Ovary (tissue), 9 donors: ENCODE measurements around the gene NPAS3. TPM values are rescaled to one million over a fixed set of nuclear protein-coding genes. Genes with fewer than 3 reads are reported as not detected.

Experiments
- DNase-seq, 5 donors: peaks; one replicate each; pipeline ENCODE4 v3.0.0-alpha.2; 2019 to 2020
- H3K27ac ChIP-seq, 2 donors: fragments of 200-600 bp; one replicate each; pipeline versions ENCODE4 v1.5.1 to v1.8.0; 2019 to 2022
- H3K27me3 ChIP-seq: fragments of 200-600 bp; one replicate; pipeline ENCODE4 v1.8.0; 2022
- H3K36me3 ChIP-seq: fragments of 200-600 bp; sonication (generic); one replicate; pipeline ENCODE4 v1.5.1; 2019
- H3K4me1 ChIP-seq: one replicate; pipeline ENCODE4 v1.8.1; 2013; ENCODE audit warnings: mild to moderate bottlenecking, moderate library complexity; ENCODE audit not compliant: insufficient read depth
- H3K4me3 ChIP-seq: fragments of 200-600 bp; sonication (generic); one replicate; pipeline ENCODE4 v1.5.1; 2017
- H3K9me3 ChIP-seq, 2 donors: fragments of 200-600 bp in 1 of 2; sonication (generic) in 1 of 2; one replicate each; pipeline versions ENCODE4 v1.5.1 to v1.8.1; 2013 to 2019; ENCODE audit warnings: mild to moderate bottlenecking in 1 of 2, moderate library complexity in 1 of 2
- CTCF ChIP-seq, 3 donors: fragments of 450-650 bp in 2 of 3; fragments of 200-600 bp in 1 of 3; IDR thresholded peaks; one replicate each; pipeline versions ENCODE4 v1.5.1 to v1.8.0; 2016 to 2022; ENCODE audit warnings: antibody characterized with exemption in 3 of 3, mild to moderate bottlenecking in 1 of 3
- EP300 ChIP-seq: sonication (generic); formaldehyde crosslinking; IDR thresholded peaks from one replicate; pipeline ENCODE4 v1.6.1; 2017; ENCODE audit warnings: antibody characterized with exemption
- POLR2A ChIP-seq: fragments of 450-650 bp; IDR thresholded peaks from one replicate; pipeline ENCODE4 v1.6.1; 2017; ENCODE audit warnings: antibody characterized with exemption, mild to moderate bottlenecking, moderate library complexity
- WGBS, 3 donors: extraction: QIAGEN DNeasy Blood & Tissue Kit in 1 of 3; methylation state at CpG; one replicate each; pipeline versions ENCODE4 v1.1.5 to v1.1.7; 2013 to 2017; 5-methylcytosine and 5-hydroxymethylcytosine counted together
- intact Hi-C, 4 donors: fragments of 100-400 bp; cut with DNase I; formaldehyde crosslinking; loops; one replicate each; pipeline versions ENCODE4 v1.11.0 to v1.15.1; 2022 to 2023
- polyA plus RNA-seq, 2 donors: library from polyadenylated mRNA; stranded (reverse); fragments of 200-250 nt in 1 of 2; fragments of 350-450 nt in 1 of 2; fragmentation: Illumina TruSeq in 1 of 2; extraction: RNeasy Lipid Tissue Mini Kit (QIAGEN cat#74804) in 1 of 2; gene quantifications; one replicate each; pipeline ENCODE4 v1.2.3, GENCODE V29; 2013 to 2014
- total RNA-seq, 7 donors: library from RNA; depleted of rRNA in 2 of 7; stranded (reverse); fragments of >200 nt in 2 of 7; fragmentation: NEBNext Ultra II Directional in 3 of 7; extraction: Animal tissue kit (Norgen Biotek cat#: 25700) in 3 of 7; gene quantifications; one replicate each; pipeline versions ENCODE4 v1.1.0 to v1.2.4, GENCODE V29; 2016 to 2023
- donor health status: DM: no; HTN: no; CAD: no; lungs with moderate emphysema.
- donor health status: DM: no; HTN: no; CAD: no.
- donor health status: Bipolar disorder and iron deficiency.
- donor health status: DM: yes; HTN: yes; CAD: no.
- donor health status: DM: no; HTN: no; CAD: no.
- donor health status: DM: yes; HTN: yes; CAD: no.

NPAS3 gene
- total and polyA plus RNA-seq, 9 donors, result 1.9 to 15.4 (median 11.4) TPM

- intact Hi-C loops, result no loop called here
- no peak for DNase-seq
- Histone ChIP-seq H3K4me3 (no peak overlapping the region), H3K4me1 (no peaks in the 10 kb centered on the region), H3K9me3 (no peaks in the 10 kb centered on the region), H3K36me3 (no peaks in the 10 kb centered on the region), H3K27me3 (no peaks in the 10 kb centered on the region), H3K27ac (no peak overlapping the region)
- WGBS, 3 donors, result 75 to 81% (median 81%) methylated on average over 5 of the region's 5 CpGs
- TF ChIP-seq EP300, result no peak
Observed at GRCh38 chr14:33515441-33515840, 576.8 kb downstream of the NPAS3 start.

GRCh38 chr14:33515899-33516298, 577.2 kb downstream of the NPAS3 start:
- Histone ChIP-seq H3K9me3 (no peaks in the 10 kb centered on the region), H3K4me3 (no peak overlapping the region), H3K36me3 (no peaks in the 10 kb centered on the region), H3K27ac (no peak overlapping the region), H3K4me1 (peaks cover 1% of the 10 kb centered on the region), H3K27me3 (no peaks in the 10 kb centered on the region)
- DNase-seq, result no peak
- intact Hi-C loops, result no loop called here
- TF ChIP-seq EP300, result no peak
- TF ChIP-seq POLR2A, result no peak
- TF ChIP-seq CTCF (IDR thresholded peaks at IDR 0.05), result no peak
- 93 to 96% (median 93%) methylated on average over 3 of the region's 3 CpGs for WGBS, 3 donors

- DNase-seq, result no peak
- WGBS, 3 donors, result 89 to 94% (median 92%) methylated on average over 5 of the region's 5 CpGs
- H3K4me1 ChIP-seq, result peaks cover 1% of the 10 kb centered on the region
- H3K27me3 ChIP-seq, result no peaks in the 10 kb centered on the region
- no peak overlapping the region for H3K4me3 ChIP-seq
- H3K27ac ChIP-seq, result no peak overlapping the region
- H3K9me3 ChIP-seq, result no peaks in the 10 kb centered on the region
- no peaks in the 10 kb centered on the region for H3K36me3 ChIP-seq
- TF ChIP-seq EP300 (no peak), CTCF (IDR thresholded peaks at IDR 0.05) (no peak), POLR2A (no peak)
- intact Hi-C loops, result no loop called here
Observed at GRCh38 chr14:33516898-33517436, 578.3 kb downstream of the NPAS3 start.

GRCh38 chr14:33521192-33521591, 582.5 kb downstream of the NPAS3 start:
- TF ChIP-seq CTCF (IDR thresholded peaks at IDR 0.05) (no peak), EP300 (no peak), POLR2A (no peak)
- intact Hi-C loops, result no loop called here
- Histone ChIP-seq H3K27ac (no peak overlapping the region), H3K27me3 (no peaks in the 10 kb centered on the region), H3K9me3 (no peaks in the 10 kb centered on the region), H3K36me3 (no peaks in the 10 kb centered on the region), H3K4me1 (peaks cover 1% of the 10 kb centered on the region), H3K4me3 (no peak overlapping the region)
- 70 to 95% (median 71%) methylated on average over 2 of the region's 2 CpGs for WGBS, 3 donors
- DNase-seq, result no peak

GRCh38 chr14:33524244-33524643, 585.6 kb downstream of the NPAS3 start:
- no peak for DNase-seq
- Histone ChIP-seq H3K4me1 (peaks cover 1% of the 10 kb centered on the region), H3K36me3 (no peaks in the 10 kb centered on the region), H3K27me3 (no peaks in the 10 kb centered on the region), H3K4me3 (no peak overlapping the region), H3K9me3 (no peaks in the 10 kb centered on the region), H3K27ac (no peak overlapping the region)
- TF ChIP-seq CTCF (IDR thresholded peaks at IDR 0.05) (no peak), EP300 (no peak), POLR2A (no peak)
- intact Hi-C loops, result no loop called here
- WGBS, 3 donors, result 85 to 96% (median 95%) methylated on average over 1 of the region's 1 CpG
